ENCODE results near the gene PHOX2A.

- TF ChIP-seq, protein P1, sequence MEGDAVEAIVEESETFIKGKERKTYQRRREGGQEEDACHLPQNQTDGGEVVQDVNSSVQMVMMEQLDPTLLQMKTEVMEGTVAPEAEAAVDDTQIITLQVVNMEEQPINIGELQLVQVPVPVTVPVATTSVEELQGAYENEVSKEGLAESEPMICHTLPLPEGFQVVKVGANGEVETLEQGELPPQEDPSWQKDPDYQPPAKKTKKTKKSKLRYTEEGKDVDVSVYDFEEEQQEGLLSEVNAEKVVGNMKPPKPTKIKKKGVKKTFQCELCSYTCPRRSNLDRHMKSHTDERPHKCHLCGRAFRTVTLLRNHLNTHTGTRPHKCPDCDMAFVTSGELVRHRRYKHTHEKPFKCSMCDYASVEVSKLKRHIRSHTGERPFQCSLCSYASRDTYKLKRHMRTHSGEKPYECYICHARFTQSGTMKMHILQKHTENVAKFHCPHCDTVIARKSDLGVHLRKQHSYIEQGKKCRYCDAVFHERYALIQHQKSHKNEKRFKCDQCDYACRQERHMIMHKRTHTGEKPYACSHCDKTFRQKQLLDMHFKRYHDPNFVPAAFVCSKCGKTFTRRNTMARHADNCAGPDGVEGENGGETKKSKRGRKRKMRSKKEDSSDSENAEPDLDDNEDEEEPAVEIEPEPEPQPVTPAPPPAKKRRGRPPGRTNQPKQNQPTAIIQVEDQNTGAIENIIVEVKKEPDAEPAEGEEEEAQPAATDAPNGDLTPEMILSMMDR (IDR thresholded peaks at IDR 0.05 in 8 of 11, conservative IDR thresholded peaks at IDR 0.05 in 3 of 11), result no peak
- TF ChIP-seq POLR2A (IDR thresholded peaks at IDR 0.05), result no peak
Observed at GRCh38 chr11:72233056-72233772, 10.8 kb downstream of the PHOX2A start.

All from spleen (tissue), 7 donors.